Stimulated activated CD4-positive, alpha-beta T cell treated with anti-CD3 and anti-CD28 coated beads, TNF-alpha, amount 100 ng/mL, for 1 hour (primary cell): ENCODE results near the gene GPC6.

Source experiments
- DNase-seq, 3 donors: peaks; one replicate each; pipeline ENCODE4 v3.0.0-alpha.2; 2020; ENCODE audit warnings: low read depth in 3 of 3, low spot score in 1 of 3

Gene GPC6

GRCh38 chr13:94143624-94144350, 917.2 kb downstream of the GPC6 start:
- no peak for DNase-seq

GRCh38 chr13:94145966-94146365, 919.4 kb downstream of the GPC6 start:
- DNase-seq: no peak

- DNase-seq: no peak
These were observed 927.0 kb downstream of the GPC6 start for GRCh38 chr13:94153586-94153985.

GRCh38 chr13:94154367-94154766, 927.8 kb downstream of the GPC6 start:
- DNase-seq: no peak

- no peak for DNase-seq
These were observed 931.2 kb downstream of the GPC6 start for GRCh38 chr13:94157705-94158218.

- DNase-seq: no peak
These were observed 934.3 kb downstream of the GPC6 start for GRCh38 chr13:94160875-94161274.

GRCh38 chr13:94162289-94162688, 935.7 kb downstream of the GPC6 start:
- DNase-seq: no peak

- DNase-seq: no peak
These were observed 936.9 kb downstream of the GPC6 start for GRCh38 chr13:94163535-94163934.

GRCh38 chr13:94168783-94169453, 942.3 kb downstream of the GPC6 start:
- DNase-seq: no peak

- no peak for DNase-seq
These were observed 943.0 kb downstream of the GPC6 start for GRCh38 chr13:94169454-94170144.

- no peak for DNase-seq
These were observed 943.6 kb downstream of the GPC6 start for GRCh38 chr13:94170145-94170571.

- no peak for DNase-seq
These were observed 945.8 kb downstream of the GPC6 start for GRCh38 chr13:94172416-94172815.

- DNase-seq: no peak
These were observed 946.8 kb downstream of the GPC6 start for GRCh38 chr13:94173312-94173854.

GRCh38 chr13:94174009-94174408, 947.4 kb downstream of the GPC6 start:
- no peak for DNase-seq

- no peak for DNase-seq
These were observed 948.5 kb downstream of the GPC6 start for GRCh38 chr13:94175076-94175475.

- no peak for DNase-seq
These were observed 950.0 kb downstream of the GPC6 start for GRCh38 chr13:94176561-94176960.

GRCh38 chr13:94177041-94177440, 950.4 kb downstream of the GPC6 start:
- no peak for DNase-seq

- no peak for DNase-seq
These were observed 952.1 kb downstream of the GPC6 start for GRCh38 chr13:94178625-94179244.

GRCh38 chr13:94181461-94182107, 955.0 kb downstream of the GPC6 start:
- no peak for DNase-seq

GRCh38 chr13:94182185-94182761, 955.7 kb downstream of the GPC6 start:
- no peak for DNase-seq
